Fibroblast of upper back skin (primary cell): Measurements from ENCODE around the gene BEAN1.
A peak's percentile ranks its signal among the peaks of the same experiment; 100 is the strongest.
"Not testable (repeated sequence)": the region's sequence is repeated elsewhere in the genome, so short reads cannot be mapped to it uniquely, and the experiment has no call there.

Experiments used
- DNase-seq: peaks from one replicate; pipeline ENCODE4 v3.0.0-alpha.2; 2013

BEAN1 gene

DNA sequence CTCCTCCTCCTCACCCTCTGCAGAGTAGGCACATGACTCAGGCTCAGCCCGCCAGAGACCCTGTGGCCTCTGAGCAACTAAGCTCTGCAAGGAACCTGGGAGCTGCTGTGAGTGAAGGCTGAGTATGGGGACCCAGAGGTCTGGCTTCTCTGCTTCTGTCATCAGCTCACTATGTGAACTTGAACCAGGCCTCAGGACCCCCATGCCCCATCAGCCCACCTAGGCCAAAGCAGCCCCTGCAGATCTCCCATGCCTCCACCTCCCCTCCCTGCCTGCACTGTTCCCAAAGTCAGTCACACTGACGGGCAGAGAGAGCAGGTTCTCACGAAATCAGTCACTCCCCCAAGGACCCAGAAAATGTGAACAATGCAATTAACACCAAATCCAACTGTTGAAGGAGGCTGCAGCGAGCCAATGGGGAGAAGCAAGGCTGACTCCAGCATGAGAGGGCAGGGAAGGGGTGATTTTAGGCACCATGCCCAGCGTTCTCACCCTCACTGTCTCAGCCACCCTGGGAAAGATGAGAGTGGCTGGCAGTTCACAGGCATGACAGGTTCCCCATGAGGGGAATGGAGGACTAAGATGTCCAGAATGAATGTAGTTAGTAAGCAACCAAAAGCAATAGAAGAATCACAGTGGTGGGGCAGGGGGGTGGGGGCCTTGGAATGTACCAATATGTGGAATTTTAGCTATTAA is 60.6 kb downstream of the BEAN1 start:
- DNase-seq, result no peak

DNA sequence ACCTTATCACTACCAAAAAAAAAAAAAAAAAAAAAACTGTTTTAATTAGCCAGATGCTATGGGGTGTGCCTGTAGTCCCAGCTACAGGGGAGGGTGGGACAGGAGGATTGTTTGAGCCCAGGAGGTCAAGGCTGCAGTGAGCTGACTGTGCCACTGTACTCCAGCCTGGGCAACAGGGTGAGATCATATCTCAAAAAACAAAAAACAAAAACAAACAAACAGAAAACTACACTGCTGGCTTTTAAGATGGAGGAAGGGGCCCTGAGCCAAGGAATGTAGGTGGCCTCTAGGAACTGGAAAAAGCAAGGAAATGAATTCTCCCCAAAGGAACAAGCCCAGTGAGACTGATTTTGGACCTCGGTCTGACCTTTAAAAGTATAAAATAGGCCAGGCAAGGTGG is 61.4 kb downstream of the BEAN1 start:
- no peak for DNase-seq

DNA sequence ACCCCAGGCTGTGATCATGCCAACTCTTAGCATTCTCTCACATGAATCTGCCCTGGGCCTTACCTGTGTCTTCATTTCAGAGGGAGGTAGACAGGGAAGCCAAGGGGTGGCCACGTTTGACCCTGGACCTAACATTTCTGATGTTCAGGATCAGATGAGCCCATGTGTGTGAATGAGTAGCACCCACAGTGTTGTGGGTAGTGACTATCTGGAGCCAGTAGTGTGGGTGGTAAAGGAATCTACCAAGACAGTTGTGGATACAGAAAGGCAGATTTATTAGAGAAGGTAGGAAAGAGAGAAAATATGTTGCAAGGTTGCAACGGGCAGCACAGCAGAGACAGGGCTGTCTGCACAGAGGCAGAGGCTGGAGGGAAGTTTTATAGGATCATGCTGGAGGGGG is 62.3 kb downstream of the BEAN1 start:
- no peak for DNase-seq

DNA sequence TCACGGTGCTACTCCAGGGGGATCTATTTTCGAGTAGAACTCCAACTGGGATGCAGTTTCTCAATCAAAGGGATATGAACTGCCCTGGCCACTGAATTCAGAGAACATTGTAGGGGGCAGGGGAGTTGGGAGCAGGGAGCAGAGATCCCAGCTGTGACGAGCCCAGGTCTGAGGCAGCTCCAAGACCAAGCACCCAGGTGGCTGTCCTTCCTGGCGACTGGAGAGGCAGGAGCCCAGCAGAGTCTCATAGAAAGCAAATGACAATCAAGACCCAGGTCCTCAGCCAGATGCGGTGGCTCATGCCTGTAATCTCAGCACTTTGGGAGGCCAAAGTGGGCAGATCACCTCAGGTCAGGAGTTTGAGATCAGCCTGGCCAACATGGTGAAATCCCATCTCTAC is 62.7 kb downstream of the BEAN1 start:
- no peak for DNase-seq

DNA sequence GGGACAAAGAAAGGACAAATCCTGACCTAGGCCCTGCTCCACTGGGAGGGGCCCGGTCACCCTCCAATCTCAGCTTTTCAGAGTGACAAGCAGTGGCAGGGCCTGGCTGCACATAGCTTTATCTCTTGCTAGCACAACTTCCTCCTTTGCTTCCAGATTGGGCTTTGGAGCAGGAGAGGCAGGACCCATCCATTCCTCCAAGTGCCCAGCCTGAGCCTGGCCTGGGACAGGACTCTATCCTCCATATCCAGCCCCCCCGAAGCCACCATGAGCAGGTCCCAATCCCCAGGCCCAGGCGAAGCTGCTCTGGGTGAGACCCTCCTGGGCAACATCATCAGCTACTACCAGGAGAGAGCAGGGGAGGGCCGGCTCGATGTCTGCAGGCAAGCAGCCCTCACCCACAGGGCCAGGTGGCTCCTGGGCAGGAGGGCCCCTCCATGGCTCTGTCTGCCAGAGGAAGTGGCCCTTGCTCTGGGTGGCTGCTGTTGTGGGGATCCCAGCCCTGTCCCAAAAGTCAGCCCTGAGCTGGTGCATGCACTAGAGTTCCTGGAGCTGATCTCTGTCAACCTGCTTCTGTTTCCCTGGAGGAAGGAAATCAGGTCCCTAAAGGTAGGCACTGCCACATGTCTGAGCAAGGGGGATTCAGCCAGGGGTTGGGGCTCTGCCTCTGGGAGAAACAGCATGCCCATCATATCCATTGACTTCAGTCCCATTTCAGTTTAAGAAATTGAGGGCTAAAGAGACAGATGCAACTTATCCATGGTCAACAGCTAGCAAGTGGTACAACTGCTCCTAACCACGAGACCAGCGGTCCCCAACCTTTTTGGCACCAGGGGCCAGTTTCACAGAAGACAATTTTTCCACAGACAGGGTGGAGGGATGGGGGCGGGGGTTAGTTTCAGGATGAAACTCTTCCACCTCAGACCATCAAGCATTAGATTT is 64.0 kb downstream of the BEAN1 start:
- DNase-seq, result no peak

- no peak for DNase-seq
These were observed 64.6 kb downstream of the BEAN1 start for GRCh38 chr16:66491716-66492064.

GRCh38 chr16:66493490-66494401 is 66.7 kb downstream of the BEAN1 start:
- DNase-seq, result no peak

DNA sequence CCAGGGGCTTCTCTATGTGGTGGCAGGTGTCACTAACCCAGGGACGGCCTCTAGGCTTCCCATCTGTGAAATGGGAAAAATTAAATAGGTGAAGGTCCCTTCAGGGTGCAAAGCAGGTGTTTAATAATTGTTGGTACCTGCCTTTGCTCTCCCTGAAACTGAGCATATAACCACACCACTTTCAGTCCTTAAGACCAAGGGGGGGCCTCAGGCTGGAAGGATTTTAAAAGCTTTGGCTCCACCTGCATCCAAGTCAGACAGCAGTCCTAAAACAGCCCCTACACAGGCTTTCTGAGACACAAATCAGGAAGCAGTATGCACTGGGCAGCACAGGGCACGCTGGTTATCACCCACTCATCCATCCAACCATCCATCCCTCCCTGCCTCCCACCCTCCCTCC is 67.8 kb downstream of the BEAN1 start:
- no peak for DNase-seq

DNA sequence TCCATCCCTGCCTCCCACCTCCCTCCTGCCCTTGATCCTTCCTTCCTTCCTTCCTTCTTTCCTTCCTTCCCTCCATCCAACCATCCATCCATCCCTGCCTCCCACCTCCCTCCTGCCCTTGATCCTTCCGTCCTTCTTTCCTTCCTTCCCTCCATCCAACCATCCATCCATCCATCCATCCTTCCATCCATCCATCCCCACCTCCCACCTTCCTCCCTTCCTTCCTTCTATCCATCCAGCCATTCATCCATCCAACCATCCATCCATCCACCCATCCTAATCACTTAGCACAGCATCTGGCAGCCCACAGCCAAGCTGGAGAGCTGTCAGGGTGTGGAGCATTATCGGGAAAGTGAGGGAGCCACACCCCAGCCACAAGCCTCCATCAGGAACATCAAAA is 68.3 kb downstream of the BEAN1 start:
- no peak for DNase-seq

DNA sequence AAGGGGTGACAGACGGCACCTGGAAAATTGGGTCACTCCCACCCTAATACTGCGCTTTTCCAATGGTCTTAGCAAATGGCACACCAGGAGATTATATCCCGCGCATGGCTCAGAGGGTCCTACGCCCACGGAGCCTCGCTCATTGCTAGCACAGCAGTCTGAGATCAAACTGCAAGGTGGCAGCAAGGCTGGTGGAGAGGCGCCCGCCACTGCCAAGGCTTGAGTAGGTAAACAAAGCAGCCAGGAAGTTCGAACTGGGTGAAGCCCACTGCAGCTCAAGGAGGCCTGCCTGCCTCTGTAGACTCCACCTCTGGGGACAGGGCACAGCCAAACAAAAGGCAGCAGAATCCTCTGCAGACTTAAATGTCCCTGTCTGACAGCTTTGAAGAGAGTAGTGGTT is 69.1 kb downstream of the BEAN1 start:
- DNase-seq, result not testable (repeated sequence)

DNA sequence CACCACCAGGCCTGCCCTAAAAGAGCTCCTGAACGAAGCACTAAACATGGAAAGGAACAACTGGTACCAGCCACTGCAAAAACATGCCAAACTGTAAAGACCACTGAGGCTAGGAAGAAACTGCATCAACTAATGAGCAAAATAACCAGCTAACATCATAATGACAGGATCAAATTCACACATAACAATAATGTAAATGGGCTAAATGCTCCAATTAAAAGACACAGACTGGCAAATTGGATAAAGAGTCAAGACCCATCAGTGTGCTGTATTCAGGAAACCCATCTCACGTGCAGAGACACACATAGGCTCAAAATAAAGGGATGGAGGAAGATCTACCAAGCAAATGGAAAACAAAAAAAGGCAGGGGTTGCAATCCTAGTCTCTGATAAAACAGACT is 70.8 kb downstream of the BEAN1 start:
- not testable (repeated sequence) for DNase-seq

DNA sequence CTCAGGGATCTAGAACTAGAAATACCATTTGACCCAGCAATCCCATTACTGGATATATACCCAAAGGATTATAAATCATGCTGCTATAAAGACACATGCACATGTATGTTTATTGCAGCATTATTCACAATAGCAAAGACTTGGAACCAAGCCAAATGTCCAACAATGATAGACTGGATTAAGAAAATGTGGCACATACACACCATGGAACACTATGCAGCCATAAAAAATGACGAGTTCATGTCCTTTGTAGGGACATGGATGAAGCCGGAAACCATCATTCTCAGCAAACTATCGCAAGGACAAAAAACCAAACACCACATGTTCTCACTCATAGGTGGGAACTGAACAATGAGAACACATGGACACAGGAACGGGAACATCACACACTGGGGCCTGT is 74.5 kb downstream of the BEAN1 start:
- DNase-seq, result not testable (repeated sequence)

- DNase-seq, result peak; percentile 58
These were observed 75.2 kb downstream of the BEAN1 start for GRCh38 chr16:66502020-66502913.

GRCh38 chr16:66503030-66503429 is 75.9 kb downstream of the BEAN1 start:
- DNase-seq, result no peak

DNA sequence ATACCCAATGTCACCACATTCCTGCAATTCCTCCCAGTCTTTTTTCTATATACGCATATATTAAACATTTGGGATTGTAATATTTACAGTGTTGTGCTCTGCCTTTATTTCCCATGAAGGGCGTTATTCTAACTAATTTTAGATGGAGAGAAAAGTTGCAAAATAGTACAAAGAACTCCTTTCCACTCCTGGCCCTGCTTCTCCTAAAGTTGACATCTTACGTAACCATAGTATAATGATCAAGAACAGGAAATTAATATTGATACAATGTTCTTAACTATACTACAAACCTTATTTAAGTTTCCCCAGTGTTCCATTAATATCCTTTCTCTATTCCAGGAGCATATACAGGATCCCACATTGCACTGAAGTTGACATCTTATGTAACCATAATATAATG is 76.5 kb downstream of the BEAN1 start:
- no peak for DNase-seq

DNA sequence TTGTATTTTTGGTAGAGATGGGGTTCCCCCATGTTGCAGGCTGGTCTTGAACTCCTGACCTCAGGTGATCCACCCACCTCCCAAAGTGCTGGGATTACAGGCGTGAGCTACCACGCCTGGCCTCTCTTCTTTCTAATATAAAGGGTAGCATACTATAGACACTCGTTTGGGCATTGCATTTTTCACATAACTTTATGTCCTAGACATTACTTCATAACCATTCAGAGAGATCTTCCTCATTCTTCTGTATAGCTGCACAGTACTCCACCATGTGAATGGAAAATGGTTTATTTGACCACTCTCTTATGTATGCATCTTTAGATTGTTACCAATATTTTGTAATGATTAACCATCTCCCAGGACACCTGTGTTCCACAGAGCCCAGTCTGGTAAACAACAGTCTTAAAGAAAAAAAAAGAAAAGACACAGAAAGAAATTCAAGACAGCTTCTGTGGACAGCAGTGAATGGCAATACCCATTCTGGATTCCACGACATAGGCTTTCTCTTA is 80.7 kb downstream of the BEAN1 start:
- DNase-seq, result no peak

GRCh38 chr16:66508248-66508913 is 81.3 kb downstream of the BEAN1 start:
- no peak for DNase-seq

DNA sequence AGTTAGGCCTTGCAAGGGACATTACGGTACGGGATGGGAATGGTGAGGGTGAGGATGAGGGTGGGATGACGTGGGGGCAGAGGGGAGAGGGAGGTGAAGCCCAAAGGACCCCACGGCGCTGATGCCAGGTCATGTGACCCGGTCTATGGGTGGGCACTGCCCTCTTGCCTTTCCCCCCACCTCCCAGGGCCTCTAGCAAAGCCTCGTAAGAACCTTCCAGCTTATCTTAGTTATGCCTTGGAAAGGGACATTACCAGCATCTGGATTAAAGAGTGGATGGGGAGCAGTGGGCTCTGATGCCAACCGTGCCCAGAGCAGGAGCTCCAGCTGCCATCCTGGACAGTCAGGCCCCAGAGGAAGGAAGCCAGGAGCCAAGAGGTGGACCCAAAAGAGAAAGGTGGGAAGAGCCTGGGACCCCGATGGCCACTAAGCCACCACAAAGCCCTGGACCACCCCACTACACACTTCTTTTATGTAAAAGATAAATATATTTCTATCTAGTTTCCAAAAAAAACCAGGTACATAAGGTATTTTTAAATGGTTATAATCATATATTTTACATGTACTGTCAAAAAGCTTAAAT is 81.9 kb downstream of the BEAN1 start:
- no peak for DNase-seq

DNA sequence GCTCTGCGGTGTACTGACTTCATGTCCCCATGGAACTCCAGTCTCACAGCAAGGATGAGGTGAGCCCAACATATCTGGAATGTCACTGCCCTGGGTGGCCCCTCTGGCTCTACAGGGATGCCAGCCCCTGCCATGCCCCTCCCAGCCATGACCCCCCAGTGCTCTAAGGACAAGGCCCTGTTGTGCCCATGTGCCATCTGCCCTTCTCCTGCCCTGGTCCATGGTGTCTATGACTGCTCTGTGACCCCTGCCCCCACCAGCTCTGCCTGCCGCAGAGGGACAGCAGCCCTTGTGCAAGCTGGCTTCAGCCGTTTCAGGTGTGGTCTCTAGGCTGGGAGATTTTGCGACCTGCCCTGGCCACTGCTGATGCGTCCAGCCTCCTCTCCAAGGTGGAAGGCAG is 82.5 kb downstream of the BEAN1 start:
- DNase-seq, result no peak

DNA sequence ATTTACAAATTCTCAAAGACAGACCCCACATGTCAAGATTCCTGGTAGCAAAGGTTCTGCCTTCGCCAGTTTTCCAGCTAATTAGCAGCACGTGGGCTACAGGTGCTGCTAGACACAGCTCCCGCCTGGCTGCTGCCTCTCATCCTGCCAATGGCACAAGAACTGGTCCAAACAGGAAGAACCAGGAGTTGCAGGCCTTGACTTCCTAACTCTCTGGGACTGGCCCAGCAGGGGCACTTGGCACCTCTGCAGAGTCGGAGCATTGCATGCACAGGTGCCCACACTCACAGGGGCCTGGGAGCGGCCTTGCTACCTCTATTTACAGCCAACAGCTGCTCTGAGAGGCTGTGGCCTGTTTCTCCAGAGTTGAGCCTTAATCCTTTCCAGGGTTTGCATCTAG is 83.2 kb downstream of the BEAN1 start:
- no peak for DNase-seq
